ENCODE data around the gene COL25A1.

COL25A1 gene

GRCh38 chr4:108834166-108834834 lies 468.2 kb downstream of the COL25A1 start:
- no peak overlapping the region for H3K4me3 ChIP-seq (ENCODE audit: low read depth, low read length)
- peak; percentile 62 for DNase-seq (ENCODE audit: low read depth, low spot score)
- in situ Hi-C loops (cut with HindIII; ENCODE audit: low sequenced_read_pairs): no loop called here
- TF ChIP-seq, protein P1, sequence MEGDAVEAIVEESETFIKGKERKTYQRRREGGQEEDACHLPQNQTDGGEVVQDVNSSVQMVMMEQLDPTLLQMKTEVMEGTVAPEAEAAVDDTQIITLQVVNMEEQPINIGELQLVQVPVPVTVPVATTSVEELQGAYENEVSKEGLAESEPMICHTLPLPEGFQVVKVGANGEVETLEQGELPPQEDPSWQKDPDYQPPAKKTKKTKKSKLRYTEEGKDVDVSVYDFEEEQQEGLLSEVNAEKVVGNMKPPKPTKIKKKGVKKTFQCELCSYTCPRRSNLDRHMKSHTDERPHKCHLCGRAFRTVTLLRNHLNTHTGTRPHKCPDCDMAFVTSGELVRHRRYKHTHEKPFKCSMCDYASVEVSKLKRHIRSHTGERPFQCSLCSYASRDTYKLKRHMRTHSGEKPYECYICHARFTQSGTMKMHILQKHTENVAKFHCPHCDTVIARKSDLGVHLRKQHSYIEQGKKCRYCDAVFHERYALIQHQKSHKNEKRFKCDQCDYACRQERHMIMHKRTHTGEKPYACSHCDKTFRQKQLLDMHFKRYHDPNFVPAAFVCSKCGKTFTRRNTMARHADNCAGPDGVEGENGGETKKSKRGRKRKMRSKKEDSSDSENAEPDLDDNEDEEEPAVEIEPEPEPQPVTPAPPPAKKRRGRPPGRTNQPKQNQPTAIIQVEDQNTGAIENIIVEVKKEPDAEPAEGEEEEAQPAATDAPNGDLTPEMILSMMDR (IDR thresholded peaks at IDR 0.05; ENCODE audit: low read depth, low read length): no peak

DNA sequence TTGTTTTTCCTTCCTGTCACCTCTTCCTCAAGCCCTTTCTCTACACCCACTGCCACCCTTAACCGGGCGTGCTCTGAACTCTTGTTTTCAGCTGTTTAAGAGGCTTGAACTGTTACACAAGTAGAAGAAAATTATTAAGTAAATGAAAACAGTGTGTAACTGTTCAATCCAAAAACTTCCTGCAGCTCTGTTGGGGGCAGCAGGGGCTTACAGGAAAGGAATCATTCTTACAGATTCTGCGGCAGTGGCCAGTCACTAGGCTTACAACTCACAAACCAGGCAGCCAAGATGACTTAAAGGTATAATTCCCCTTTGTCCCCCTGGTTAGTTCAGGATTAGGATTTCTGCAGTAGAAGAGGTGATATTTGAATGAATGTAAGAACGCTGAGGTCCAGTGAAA lies 469.4 kb downstream of the COL25A1 start:
- DNase-seq (ENCODE audit: low read depth, low spot score): peak; percentile 58
- in situ Hi-C loops (cut with HindIII; ENCODE audit: low sequenced_read_pairs): no loop called here
- TF ChIP-seq, protein P1 (IDR thresholded peaks at IDR 0.05; ENCODE audit: low read depth, low read length): peak; percentile 41
- no peak overlapping the region for H3K4me3 ChIP-seq (ENCODE audit: low read depth, low read length)

- no peak for DNase-seq (ENCODE audit: low read depth, low spot score)
- TF ChIP-seq, protein P1 (IDR thresholded peaks at IDR 0.05; ENCODE audit: low read depth, low read length): no peak
- no peak overlapping the region for H3K4me3 ChIP-seq (ENCODE audit: low read depth, low read length)
- in situ Hi-C loops (cut with HindIII; ENCODE audit: low sequenced_read_pairs): no loop called here
Measured at GRCh38 chr4:108831886-108832285, 470.6 kb downstream of the COL25A1 start.

DNA sequence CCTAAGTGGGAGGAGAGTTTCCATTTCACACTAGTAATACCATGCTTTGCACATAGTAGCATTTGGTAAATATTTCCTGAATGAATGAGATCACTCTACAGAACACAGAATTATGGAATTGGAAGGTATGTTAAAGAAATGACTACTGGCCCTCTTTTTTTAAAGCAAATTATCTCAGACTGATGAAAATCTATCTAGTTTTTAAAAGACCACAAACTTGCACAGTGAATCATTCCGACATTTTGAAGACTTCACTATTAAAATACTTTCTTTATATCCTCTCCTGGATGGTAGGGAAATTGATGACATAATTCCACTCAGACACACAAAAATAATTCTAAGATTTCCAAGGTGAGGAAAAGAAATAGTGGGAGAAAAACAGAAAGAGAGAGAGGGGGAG lies 471.2 kb downstream of the COL25A1 start:
- no peak overlapping the region for H3K4me3 ChIP-seq (ENCODE audit: low read depth, low read length)
- DNase-seq (ENCODE audit: low read depth, low spot score): no peak
- in situ Hi-C loops (cut with HindIII; ENCODE audit: low sequenced_read_pairs): no loop called here
- TF ChIP-seq, protein P1 (IDR thresholded peaks at IDR 0.05; ENCODE audit: low read depth, low read length): no peak

DNA sequence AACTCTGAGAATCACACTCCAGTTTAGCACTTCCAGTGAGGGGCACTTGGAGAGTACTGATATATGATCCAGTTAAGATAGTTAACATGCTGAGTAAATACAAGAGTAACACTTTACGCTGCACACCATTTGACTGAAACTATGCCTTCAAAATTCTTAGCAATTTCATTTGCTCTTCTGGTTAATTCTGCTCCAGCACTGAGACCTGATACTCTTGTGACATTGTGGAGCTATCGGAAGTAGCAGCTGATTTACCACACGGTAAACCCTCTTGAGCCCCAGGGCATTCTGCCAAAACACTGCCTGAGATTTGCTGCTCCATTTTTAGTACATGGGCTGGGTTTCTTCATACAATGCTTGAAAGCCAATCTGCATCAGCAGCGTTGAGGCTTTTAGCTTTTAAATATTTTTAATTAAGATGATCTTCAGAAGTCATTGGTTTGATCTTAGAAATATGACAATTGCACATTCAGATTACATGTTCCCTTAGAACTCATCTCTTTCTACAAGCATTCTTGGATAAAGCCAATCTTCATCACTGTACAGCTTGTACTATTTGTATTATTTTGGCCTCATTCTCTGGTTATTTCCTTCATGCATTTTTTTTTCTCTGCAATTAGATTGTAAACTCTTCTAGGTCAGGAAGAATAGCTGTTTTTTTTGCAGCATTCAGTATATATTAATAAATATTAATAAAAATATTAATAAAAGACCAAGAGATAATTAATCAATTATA lies 471.8 kb downstream of the COL25A1 start:
- TF ChIP-seq, protein P1 (IDR thresholded peaks at IDR 0.05; ENCODE audit: low read depth, low read length): no peak
- in situ Hi-C loops (cut with HindIII; ENCODE audit: low sequenced_read_pairs): no loop called here
- DNase-seq (ENCODE audit: low read depth, low spot score): no peak
- H3K4me3 ChIP-seq (ENCODE audit: low read depth, low read length): no peak overlapping the region

- TF ChIP-seq, protein P1 (IDR thresholded peaks at IDR 0.05; ENCODE audit: low read depth, low read length): no peak
- no peak overlapping the region for H3K4me3 ChIP-seq (ENCODE audit: low read depth, low read length)
- in situ Hi-C loops (cut with HindIII; ENCODE audit: low sequenced_read_pairs): no loop called here
- DNase-seq (ENCODE audit: low read depth, low spot score): no peak
Measured at GRCh38 chr4:108829966-108830492, 472.4 kb downstream of the COL25A1 start.
